LNCaP clone FGC (cell line): ENCODE results near the gene ECM2.

Experiments
- DNase-seq: peaks from one replicate; pipeline ENCODE4 v3.0.0-alpha.2; 2011; ENCODE audit warnings: low read depth
- H3K4me3 ChIP-seq: 2 replicates; pipeline ENCODE4 v1.5.1; 2011; ENCODE audit warnings: mild to moderate bottlenecking, low read depth, low read length, control low read depth
- CTCF ChIP-seq: IDR thresholded peaks from 2 replicates; pipeline ENCODE4 v1.5.1; 2012; ENCODE audit warnings: mild to moderate bottlenecking; ENCODE audit not compliant: control insufficient read depth, insufficient read depth; ENCODE audit errors: extremely low read depth

ECM2 gene

GRCh38 chr9:92527832-92528521, 7.8 kb downstream of the ECM2 start:
- DNase-seq: no peak
- H3K4me3 ChIP-seq: no peak overlapping the region
- TF ChIP-seq CTCF: no peak

GRCh38 chr9:92527291-92527828, 8.4 kb downstream of the ECM2 start:
- TF ChIP-seq CTCF: no peak
- no peak for DNase-seq
- no peak overlapping the region for H3K4me3 ChIP-seq

- no peak overlapping the region for H3K4me3 ChIP-seq
- DNase-seq: no peak
- TF ChIP-seq CTCF: no peak
Measured at GRCh38 chr9:92525306-92525705, 10.5 kb downstream of the ECM2 start.

- no peak for TF ChIP-seq CTCF
- DNase-seq: no peak
- H3K4me3 ChIP-seq: no peak overlapping the region
Measured at GRCh38 chr9:92524881-92525280, 10.9 kb downstream of the ECM2 start.

- no peak for DNase-seq
- no peak overlapping the region for H3K4me3 ChIP-seq
- TF ChIP-seq CTCF: no peak
Measured at GRCh38 chr9:92522983-92523970, 12.5 kb downstream of the ECM2 start.

GRCh38 chr9:92520837-92521236, 15.0 kb downstream of the ECM2 start:
- no peak for DNase-seq
- H3K4me3 ChIP-seq: no peak overlapping the region
- no peak for TF ChIP-seq CTCF
